ENCODE results near the gene GGA3. TPM values are rescaled to one million over a fixed set of nuclear protein-coding genes. Genes with fewer than 3 reads are reported as not detected.

The GGA3 gene
- polyA plus RNA-seq, 2 of the 4 experiments (the other 2 are of a cell fraction) = 35.8 to 43.6 TPM

- Histone ChIP-seq H3K4me1 (no peaks in the 10 kb centered on the region), H3K27ac (no peak overlapping the region), H3K4me2 (no peak overlapping the region), H3K4me3 (no peak overlapping the region), H3K9me3 (no peaks in the 10 kb centered on the region)
- no peak for FAIRE-seq
- DNase-seq (ENCODE audit: low read depth in 1 of 2, low spot score in 1 of 2) = no peak
- 91% methylated on average over 3 of the region's 3 CpGs for WGBS (ENCODE audit: missing lambda C conversion rate)
- ChIA-PET CTCF (interaction anchor here (0.5 to 15.8 kb wide), 9 partner anchors 9 to 258 kb away, joined by 3 to 223 read pairs (median 4); no protein-coding TSS in a partner anchor), POLR2A (no interaction called here)
- ATAC-seq = peak; percentile 31 to 50; a peak in 3 of 6 replicates
- TF ChIP-seq CHD2 (IDR thresholded peaks at IDR 0.05; ENCODE audit: low read length, partially characterized antibody) (no peak), HOXB13 (CRISPR knock-in tag; IDR thresholded peaks at IDR 0.05; ENCODE audit: low read depth) (no peak), MAFK (IDR thresholded peaks at IDR 0.05; ENCODE audit: partially characterized antibody) (no peak), RARB (CRISPR knock-in tag; IDR thresholded peaks at IDR 0.05) (no peak), PHF8 (IDR thresholded peaks at IDR 0.05; ENCODE audit: borderline replicate concordance, low read depth) (no peak), NR3C1 (IDR thresholded peaks at IDR 0.05) (no peak), POLR2A (IDR thresholded peaks at IDR 0.05; ENCODE audit: low read length) (no peak), HEYL (CRISPR knock-in tag; IDR thresholded peaks at IDR 0.05) (no peak), MAZ (IDR thresholded peaks at IDR 0.05; ENCODE audit: borderline replicate concordance, low read depth, low read length) (no peak), ZC3H11A (IDR thresholded peaks at IDR 0.05) (no peak), SMC3 (IDR thresholded peaks at IDR 0.05) (no peak), CBX8 (IDR thresholded peaks at IDR 0.05) (no peak), REST (IDR thresholded peaks at IDR 0.05) (no peak), FOSB (CRISPR knock-in tag; IDR thresholded peaks at IDR 0.05) (no peak)
- TF ChIP-seq, protein P1, sequence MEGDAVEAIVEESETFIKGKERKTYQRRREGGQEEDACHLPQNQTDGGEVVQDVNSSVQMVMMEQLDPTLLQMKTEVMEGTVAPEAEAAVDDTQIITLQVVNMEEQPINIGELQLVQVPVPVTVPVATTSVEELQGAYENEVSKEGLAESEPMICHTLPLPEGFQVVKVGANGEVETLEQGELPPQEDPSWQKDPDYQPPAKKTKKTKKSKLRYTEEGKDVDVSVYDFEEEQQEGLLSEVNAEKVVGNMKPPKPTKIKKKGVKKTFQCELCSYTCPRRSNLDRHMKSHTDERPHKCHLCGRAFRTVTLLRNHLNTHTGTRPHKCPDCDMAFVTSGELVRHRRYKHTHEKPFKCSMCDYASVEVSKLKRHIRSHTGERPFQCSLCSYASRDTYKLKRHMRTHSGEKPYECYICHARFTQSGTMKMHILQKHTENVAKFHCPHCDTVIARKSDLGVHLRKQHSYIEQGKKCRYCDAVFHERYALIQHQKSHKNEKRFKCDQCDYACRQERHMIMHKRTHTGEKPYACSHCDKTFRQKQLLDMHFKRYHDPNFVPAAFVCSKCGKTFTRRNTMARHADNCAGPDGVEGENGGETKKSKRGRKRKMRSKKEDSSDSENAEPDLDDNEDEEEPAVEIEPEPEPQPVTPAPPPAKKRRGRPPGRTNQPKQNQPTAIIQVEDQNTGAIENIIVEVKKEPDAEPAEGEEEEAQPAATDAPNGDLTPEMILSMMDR (IDR thresholded peaks at IDR 0.05) = no peak
- TF ChIP-seq, protein P2, sequence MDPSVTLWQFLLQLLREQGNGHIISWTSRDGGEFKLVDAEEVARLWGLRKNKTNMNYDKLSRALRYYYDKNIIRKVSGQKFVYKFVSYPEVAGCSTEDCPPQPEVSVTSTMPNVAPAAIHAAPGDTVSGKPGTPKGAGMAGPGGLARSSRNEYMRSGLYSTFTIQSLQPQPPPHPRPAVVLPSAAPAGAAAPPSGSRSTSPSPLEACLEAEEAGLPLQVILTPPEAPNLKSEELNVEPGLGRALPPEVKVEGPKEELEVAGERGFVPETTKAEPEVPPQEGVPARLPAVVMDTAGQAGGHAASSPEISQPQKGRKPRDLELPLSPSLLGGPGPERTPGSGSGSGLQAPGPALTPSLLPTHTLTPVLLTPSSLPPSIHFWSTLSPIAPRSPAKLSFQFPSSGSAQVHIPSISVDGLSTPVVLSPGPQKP (IDR thresholded peaks at IDR 0.05; ENCODE audit: low read depth, low read length) = no peak
These were observed 41.6 kb downstream of the GGA3 start for GRCh38 chr17:75219815-75220214.

GRCh38 chr17:75218131-75218530, 43.3 kb downstream of the GGA3 start:
- H3K4me1 ChIP-seq = no peaks in the 10 kb centered on the region
- FAIRE-seq (no peak), DNase-seq (ENCODE audit: low read depth in 1 of 2, low spot score in 1 of 2) (no peak), ATAC-seq (no peak)
- no peak overlapping the region for H3K27ac ChIP-seq
- no peak overlapping the region for H3K4me2 ChIP-seq
- no peak for TF ChIP-seq RAD21 (conservative IDR thresholded peaks at IDR 0.05 in 1 of 2, IDR thresholded peaks at IDR 0.05 in 1 of 2)
- TF ChIP-seq JUN (IDR thresholded peaks at IDR 0.05) = no peak
- no peak for TF ChIP-seq EHMT2 (IDR thresholded peaks at IDR 0.05; ENCODE audit: low read depth)
- TF ChIP-seq FOSL2 (IDR thresholded peaks at IDR 0.05) = no peak
- TF ChIP-seq FOSL2 (CRISPR knock-in tag; IDR thresholded peaks at IDR 0.05) = no peak
- H3K9me3 ChIP-seq = no peaks in the 10 kb centered on the region
- H3K4me3 ChIP-seq = no peak overlapping the region
- CTCF ChIA-PET = interaction anchor here (1.1 to 23.8 kb wide), 5 partner anchors 12 to 97 kb away, joined by 3 to 543 read pairs (median 19); partner anchors contain the start of genes ARMC7 and NT5C
- 88% methylated on average over 6 of the region's 6 CpGs for WGBS (ENCODE audit: missing lambda C conversion rate)
- POLR2A ChIA-PET = interaction anchor here (1.2 kb wide), 1 partner anchor 13 kb away, joined by 3 read pairs; the partner anchor contains the start of gene NUP85

Measured in A549 (cell line).